Placental pericyte (primary cell): ENCODE data around the gene A4GALT. TPM values are rescaled to one million over a fixed set of nuclear protein-coding genes. Genes with fewer than 3 reads are reported as not detected.

Experiments
- small RNA-seq: library from RNA; depleted of rRNA; stranded (forward); fragments of <200 nt; gene quantifications from one replicate; pipeline ENCODE3, GENCODE V24; 2012; ENCODE audit warnings: low replicate concordance
- total RNA-seq: library from RNA; depleted of rRNA; stranded (reverse); fragments of >200 nt; gene quantifications from 2 replicates; pipeline ENCODE4 v1.2.3, GENCODE V29; 2012

The A4GALT gene
- total RNA-seq: 12.5 and 16.6 TPM in 2 replicates

GRCh38 chr22:42720263-42721044, at the start of gene A4GALT:
Gene A4GALT, minus strand, starts transcription at chr22:42720870. Its CDS starts 26,919 bp downstream, at chr22:42693951.

GRCh38 chr22:42649246-42650099, 71.2 kb downstream of the A4GALT start, which contains the start of gene CYB5R3:
Gene CYB5R3, minus strand, starts transcription at chr22:42649392. Its CDS starts 77 bp downstream, at chr22:42649315.

Small RNAs within 50 kb of the gene (small RNA-seq; reads per million reads assigned to genes)
- not detected for gene RF00019

Other genes with a start within 250 kb of the A4GALT start
- gene RRP7A, start 201.1 kb downstream of the A4GALT start, total RNA-seq: 20.8 and 55.7 TPM in 2 replicates
- 1.0 and 1.8 TPM in 2 replicates for gene SERHL2, start 166.9 kb downstream of the A4GALT start, total RNA-seq
- 27.8 and 30.2 TPM in 2 replicates for gene POLDIP3, start 106.0 kb downstream of the A4GALT start, total RNA-seq
- gene ATP5MGL, start 80.3 kb downstream of the A4GALT start, total RNA-seq: 0.86 and 1.5 TPM in 2 replicates
- gene CYB5R3, start 71.5 kb downstream of the A4GALT start, total RNA-seq: 97.1 and 127 TPM in 2 replicates
- 74.6 and 97.8 TPM in 2 replicates for gene ARFGAP3, start 136.4 kb upstream of the A4GALT start, total RNA-seq